RPMI8226 (cell line): ENCODE results near the gene KIZ.

Experiments used
- DNase-seq: peaks from one replicate; pipeline ENCODE4 v3.0.0-alpha.2; 2015

KIZ gene, protein sequence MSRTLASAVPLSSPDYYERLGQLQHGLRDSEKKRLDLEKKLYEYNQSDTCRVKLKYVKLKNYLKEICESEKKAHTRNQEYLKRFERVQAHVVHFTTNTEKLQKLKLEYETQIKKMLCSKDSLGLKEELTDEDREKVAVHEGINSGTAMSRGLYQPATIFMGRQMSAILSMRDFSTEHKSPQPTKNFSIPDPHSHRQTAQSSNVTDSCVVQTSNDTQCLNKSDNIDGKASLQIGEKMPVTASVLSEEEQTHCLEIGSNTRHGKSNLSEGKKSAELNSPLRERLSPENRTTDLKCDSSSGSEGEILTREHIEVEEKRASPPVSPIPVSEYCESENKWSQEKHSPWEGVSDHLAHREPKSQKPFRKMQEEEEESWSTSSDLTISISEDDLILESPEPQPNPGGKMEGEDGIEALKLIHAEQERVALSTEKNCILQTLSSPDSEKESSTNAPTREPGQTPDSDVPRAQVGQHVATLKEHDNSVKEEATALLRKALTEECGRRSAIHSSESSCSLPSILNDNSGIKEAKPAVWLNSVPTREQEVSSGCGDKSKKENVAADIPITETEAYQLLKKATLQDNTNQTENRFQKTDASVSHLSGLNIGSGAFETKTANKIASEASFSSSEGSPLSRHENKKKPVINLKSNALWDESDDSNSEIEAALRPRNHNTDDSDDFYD

DNA sequence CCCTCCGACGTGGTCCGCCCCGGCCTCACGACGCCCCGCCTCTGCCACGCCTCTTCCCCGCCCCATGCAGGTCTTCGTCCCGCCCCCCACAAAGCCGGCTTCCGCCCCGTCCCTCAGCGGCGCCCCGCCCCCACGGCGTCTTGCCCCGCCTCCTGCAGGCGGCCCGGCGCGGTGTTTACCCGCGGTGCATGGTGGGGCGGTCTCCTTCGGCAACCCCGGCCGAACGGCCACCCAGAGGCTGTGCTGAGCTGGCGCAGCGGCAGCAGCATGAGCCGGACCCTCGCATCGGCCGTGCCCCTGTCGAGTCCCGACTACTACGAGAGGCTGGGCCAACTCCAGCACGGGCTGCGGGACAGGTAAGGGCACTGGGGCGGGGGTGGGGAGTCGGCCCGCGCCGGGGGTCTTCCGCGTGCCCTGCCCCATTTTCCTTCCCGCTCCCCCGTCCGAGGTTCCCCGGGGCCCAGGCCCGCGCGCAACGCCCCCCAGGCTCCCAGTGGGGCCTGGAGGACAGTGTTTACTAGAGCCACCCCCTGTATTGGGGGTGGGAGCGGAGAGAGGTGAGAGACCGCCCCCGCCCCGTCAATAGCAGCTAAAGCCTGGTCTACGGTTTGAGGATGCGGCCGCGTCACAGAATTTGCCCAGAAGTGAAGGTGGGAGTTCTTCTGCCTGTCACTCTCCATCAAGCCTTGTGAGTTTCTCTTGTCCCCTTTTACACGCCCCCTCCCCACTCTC, at the start of gene KIZ:
Gene KIZ, plus strand, starts transcription at position 234 of the 732 bp plus-strand sequence. Its CDS starts 34 bp downstream, at position 268.
- peak; percentile 96 for DNase-seq

- DNase-seq, result no peak
Observed at GRCh38 chr20:21077809-21078345, 48.0 kb upstream of the KIZ start.

GRCh38 chr20:21082584-21082983, 43.3 kb upstream of the KIZ start:
- no peak for DNase-seq

DNA sequence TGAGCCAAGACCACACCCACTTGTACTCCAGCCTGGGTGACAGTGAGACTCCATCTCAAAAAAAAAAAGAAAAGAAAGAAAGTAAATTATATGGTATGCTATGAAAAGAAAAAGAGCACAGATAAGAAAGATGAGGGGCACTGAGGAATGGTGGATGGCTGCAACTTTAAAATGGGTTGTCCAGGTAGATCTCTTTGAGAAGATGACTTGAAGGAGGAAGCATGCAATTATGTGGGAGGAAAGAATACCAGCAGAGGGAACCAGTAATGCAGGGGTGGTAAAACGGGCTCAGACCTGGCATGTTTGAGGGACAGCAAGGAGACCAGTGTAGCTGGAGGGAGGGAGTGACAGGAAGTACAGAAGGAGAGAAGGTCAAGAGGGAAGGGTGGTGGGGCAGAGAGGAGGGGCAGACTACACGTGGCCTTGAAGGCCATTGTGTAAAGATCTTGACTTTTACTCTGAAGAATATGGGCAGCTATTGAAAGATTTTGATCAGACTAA, 42.0 kb upstream of the KIZ start:
- no peak for DNase-seq

- DNase-seq, result no peak
Observed at GRCh38 chr20:21087862-21088540, 37.9 kb upstream of the KIZ start.

- no peak for DNase-seq
Observed at GRCh38 chr20:21089391-21089790, 36.5 kb upstream of the KIZ start.

DNA sequence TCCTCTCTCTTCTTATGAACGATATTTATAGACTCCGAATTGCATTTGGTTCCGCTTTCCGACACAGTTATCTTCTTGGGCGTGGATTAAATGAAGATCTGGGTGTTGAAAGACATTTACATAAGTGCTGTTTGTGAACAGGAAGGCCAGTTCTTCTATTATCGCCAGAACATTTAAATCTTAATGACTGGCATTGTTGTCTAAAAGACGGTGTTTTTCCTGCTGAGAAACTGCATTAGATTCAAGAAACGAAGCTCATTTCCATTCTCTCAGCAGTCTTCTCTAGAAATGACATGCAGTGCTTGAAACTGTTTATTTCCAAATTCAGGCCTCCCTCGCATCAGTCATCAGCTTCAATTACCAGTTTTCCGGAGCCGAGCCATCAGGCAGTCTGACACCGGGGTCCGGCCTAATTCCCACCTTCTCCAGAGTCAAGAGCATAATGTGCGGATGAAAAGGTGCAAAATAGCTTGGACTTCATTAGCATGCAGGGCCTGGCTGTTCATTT, 35.7 kb upstream of the KIZ start:
- no peak for DNase-seq

GRCh38 chr20:21090721-21091120, 35.2 kb upstream of the KIZ start:
- no peak for DNase-seq

DNA sequence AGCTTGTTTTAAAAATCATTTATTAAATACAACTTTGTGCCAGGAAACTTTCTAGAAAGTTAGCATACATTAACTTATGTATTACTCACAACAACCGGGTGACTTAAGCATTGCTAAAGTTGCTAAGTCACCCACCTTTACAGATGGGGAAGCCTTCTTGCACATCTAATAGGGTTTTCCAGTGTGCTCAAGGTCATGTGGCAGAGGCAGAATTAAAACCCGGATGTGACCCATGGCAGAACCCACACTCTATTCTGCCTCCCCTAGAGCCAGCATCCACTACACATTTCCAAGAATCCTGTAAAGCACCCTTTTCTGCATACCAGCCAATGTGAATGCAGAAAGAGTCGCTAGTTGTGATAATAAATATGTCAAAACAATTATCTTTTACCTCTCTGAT, 33.1 kb upstream of the KIZ start:
- no peak for DNase-seq

DNA sequence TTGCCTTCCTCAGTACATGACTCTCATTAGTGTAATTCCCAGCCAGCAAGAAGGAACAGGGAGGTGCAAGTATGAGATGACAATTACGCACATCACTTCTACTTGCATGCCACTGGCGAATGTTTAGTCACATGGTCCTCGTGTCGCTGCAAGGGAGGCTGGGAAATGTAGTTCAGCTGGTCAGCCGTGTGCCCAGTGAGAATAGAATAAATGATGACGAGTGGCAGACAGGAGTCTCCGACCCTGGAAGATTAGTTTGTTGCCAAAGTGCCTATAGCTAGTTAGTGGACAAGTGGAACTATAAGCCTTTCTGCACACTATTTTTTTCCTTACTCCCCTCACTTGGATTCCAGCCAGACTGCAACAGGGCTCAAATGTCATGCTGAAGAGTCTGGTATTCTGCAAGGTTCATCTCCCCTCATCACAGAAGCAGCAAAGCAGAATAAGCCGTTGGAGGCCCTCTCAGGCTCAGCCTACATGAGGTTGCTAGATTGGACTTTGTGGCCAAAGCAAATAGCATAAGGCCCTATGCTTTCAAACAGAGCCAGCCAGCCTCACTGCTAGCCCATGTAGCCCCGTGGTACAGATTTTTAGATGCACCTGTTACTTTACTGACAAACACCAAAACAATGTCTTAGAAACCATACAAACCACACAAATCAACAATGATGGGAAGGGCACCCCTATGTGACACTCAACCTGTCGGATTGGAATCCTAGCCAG, 29.4 kb upstream of the KIZ start:
- DNase-seq, result peak; percentile 51

DNA sequence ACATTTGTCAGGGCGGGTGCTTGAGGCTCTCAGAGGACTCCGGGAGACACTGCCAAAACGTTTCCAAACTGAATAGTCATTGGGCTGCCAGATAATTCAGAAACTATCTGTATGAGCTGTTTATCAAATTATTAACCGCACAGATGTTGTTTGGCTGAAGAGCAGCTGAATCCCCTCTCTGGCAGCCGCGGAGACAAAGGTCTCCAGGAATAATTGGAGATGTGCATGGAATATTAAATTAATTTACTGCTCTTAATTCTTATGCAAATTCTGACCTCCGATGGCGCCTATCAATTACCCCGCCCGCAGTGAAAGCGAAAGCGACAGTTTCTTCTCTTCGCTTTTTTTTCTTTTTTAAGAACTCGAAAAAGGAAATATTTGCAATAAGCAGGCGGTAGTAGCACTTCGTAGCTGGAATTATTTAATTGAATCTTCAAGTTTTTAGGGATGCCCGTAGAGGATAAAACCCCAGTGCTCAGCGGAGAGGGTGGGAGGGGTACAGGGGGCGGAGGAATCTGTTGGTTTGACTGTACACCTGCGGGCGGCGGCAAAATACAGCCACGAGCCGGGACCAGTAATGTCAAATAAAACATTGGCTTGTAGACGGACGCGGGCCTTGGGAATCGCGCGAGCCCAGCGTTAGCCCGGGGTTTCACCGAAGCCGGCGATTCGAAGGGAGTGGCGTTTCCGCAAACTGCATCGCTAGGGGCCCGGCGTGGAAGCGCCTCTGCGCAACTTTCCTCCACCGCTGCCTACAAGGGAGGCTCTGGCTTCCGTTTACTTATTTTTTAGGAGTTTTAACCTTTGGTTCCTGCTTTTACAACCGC, 25.9 kb upstream of the KIZ start:
- peak; percentile 64 for DNase-seq

- peak; percentile 17 for DNase-seq
Observed at GRCh38 chr20:21100578-21101452, 25.1 kb upstream of the KIZ start.

- peak; percentile 11 for DNase-seq
Observed at GRCh38 chr20:21101453-21101931, 24.4 kb upstream of the KIZ start.

- DNase-seq, result no peak
Observed at GRCh38 chr20:21101932-21102575, 23.8 kb upstream of the KIZ start.

- peak; percentile 31 for DNase-seq
Observed at GRCh38 chr20:21102603-21103311, 23.1 kb upstream of the KIZ start.

DNA sequence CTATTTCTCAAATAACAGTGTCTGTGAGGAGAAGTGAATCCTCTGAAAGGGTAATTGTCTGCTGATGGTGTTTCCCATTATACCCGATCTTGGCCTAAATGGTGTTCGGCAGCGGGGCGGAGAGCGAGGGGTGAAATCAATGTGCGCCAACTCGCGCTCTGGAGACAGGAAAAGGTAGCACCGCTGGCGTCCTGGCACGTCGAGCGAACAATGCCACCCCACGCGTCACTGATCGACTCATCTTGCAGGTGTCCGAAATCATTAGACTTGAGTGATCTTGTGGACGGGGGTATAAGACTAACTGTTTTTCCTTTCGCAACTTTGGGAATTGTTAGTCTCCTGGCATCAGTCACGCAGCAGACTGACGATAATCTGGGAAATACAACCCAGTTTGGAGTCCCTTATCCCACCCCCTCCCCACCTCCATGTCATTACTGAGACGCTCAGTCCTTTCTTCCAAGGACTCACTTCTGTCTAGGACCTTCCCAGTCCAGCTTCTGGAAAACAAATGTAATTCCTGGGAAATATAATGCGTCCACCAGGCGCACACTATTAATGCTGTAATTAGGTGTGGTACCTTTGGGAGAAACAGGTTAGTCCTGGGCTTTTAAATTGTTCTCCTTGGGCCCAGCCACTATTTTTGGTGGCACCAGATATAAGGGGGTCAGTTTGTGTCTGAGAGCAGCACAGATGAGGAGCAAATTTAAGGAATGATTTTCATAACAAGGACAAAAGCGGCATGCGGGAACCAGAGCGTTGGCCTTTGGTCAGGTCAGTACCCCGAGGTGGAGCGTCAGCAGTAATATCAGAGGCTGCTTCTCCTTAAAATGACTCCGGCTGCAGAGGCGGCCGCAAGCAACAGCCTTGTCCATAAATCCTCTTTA, 22.1 kb upstream of the KIZ start:
- DNase-seq, result peak; percentile 13

- DNase-seq, result no peak
Observed at GRCh38 chr20:21104466-21104761, 21.5 kb upstream of the KIZ start.
